Stimulated activated CD8-positive, alpha-beta memory T cell treated with anti-CD3 and anti-CD28 coated beads, Interleukin-4, amount 100 ng/mL, for 48 hours (primary cell): Measurements from ENCODE around the gene TMEM92.

Experiments
- DNase-seq: peaks from one replicate; pipeline ENCODE4 v3.0.0-alpha.2; 2020

Gene TMEM92

DNA sequence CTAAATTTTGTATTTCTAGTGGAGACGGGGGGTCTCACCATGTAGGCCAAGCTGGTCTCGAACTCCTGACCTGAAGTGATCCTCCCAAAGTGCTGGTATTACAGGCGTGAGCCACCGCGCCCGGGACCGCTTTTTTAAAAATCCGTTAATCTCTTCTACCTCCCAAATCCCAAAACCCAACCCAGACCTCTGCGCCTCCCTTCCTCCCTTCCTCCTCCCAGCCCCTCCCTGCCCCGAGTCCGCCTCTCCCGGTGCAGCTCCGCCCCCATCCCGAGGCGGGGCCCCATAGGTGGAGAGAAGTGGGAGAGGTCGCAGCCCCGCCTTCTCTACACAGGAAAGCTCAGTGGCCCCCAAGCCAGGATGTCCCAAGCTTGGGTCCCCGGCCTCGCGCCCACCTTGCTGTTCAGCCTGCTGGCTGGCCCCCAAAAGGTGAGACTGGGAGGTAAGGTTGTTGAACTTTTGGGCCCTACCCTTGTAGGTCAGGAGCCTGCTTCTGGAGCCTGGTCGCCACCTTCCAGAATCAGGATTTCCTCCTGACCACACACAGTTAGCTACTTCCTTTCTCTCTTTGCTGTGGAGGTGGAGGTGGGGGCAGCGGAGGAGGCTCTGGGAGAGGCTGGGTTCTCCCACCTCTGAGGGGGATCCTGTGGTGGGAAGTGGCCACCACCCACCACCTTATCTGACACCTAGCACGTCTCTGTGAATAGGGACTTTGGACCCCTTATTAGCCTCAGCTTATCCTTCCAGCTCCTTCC, at the start of gene TMEM92:
Gene TMEM92 (plus strand): TSS at position 325 of the 755 bp plus-strand sequence. CDS start 36 bp downstream, at position 361.
- DNase-seq, result peak; percentile 41

GRCh38 chr17:50225701-50226240, 48.5 kb upstream of the TMEM92 start:
- DNase-seq, result no peak

- no peak for DNase-seq
Observed at GRCh38 chr17:50234581-50234980, 39.7 kb upstream of the TMEM92 start.

DNA sequence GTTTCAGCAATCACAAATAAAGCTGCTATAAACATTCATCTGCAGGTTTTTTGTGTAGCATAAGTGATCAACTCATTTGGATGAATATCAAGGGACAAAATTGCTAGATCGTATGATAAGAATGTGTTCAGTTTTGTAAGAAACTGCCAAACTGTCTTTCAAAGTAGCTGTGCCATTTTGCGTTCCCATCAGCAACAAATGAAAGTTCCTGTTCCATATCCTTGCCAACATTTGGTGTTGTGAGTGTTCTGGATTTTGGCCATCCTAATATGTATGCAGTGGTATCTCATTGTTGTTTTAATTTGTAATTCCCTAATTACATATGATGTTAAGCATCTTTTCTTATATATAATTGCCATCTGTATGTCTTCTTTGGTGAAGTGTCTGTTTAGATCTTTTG, 36.4 kb upstream of the TMEM92 start:
- DNase-seq, result no peak

DNA sequence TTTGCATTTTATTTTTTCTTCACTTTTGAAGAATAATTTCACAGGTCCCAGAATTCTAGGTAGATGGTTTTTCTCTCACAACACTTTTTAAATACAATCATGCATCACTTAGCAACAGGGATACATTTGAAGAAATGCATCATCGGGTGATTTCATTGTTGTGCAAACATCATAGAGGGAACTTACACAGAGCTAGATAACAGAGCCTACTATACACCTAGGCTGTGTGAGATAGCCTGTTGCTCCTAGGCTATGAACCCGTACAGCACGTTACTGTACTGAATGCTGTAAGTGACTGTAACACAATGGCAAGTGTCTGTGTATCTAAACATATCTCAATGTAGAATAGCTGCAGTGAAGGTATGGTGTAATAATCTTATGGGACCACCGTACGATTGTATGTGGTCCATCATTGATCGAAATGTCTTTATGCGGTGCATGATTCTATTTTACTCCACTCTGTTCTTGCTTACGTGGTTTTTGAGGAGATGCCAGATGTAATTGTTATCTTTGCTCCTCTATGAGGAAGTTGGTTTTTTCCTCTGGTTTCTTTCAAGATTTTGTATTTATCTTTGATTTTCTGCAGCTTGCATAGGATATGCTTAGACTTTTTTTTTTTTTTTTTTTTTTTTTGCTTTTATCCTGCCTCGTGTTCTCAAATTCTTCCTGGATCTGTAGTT, 35.5 kb upstream of the TMEM92 start:
- no peak for DNase-seq

- no peak for DNase-seq
Observed at GRCh38 chr17:50239937-50240336, 34.3 kb upstream of the TMEM92 start.

GRCh38 chr17:50240851-50241250, 33.4 kb upstream of the TMEM92 start:
- no peak for DNase-seq

DNA sequence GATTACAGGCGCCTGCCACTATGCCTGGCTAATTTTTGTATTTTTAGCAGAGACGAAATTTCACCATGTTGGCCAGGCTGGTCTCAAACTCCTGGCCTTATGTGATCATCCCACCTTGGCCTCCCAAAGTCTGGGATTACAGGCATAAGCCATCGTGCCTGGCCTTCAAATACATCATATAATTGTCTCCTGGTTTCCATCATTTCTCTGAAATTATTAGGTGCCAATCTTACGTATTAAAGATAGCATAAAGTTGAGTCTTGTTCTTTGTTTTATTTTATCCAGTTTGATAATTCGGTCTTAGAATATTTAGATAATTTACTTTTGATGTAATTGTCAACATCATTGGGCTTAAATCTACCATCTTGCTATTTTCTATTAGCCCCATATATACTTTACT, 32.8 kb upstream of the TMEM92 start:
- DNase-seq, result no peak

DNA sequence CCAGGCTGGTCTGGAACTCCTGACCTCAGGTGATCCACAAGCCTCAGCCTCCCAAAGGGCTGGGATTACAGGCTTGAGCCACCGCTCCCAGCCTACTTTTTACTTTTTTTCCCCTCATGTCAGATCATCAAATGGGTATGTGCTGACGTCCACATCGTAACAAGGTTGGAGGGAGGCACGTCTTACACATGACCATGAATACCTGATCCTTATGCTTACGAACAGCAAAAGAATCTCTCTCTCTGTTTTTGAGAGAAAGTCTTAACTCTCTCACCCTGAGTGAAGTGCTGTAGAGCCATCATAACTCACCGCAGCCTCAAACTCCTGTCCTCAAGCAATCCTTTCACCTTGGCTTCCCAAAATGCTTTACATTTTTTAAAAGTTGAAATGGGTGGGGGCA, 29.5 kb upstream of the TMEM92 start:
- no peak for DNase-seq

DNA sequence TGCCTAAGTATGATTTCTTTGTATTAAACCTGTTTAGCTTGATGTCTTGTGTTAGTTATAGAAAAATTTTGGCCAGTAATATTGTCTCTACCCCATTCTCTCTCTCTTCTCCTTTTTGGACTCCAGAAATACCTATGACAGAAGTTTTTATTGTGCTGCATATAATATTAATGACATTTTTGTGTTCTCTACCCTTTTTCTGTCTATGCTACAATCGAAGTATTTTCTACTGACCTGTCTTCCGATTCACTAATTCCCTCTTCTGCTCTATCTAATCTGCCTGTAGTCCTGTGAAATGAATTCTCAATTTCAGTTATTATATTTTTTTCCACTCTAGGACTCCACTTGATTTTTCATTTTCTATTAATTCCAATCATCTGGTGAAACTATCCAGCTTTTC, 26.0 kb upstream of the TMEM92 start:
- no peak for DNase-seq

DNA sequence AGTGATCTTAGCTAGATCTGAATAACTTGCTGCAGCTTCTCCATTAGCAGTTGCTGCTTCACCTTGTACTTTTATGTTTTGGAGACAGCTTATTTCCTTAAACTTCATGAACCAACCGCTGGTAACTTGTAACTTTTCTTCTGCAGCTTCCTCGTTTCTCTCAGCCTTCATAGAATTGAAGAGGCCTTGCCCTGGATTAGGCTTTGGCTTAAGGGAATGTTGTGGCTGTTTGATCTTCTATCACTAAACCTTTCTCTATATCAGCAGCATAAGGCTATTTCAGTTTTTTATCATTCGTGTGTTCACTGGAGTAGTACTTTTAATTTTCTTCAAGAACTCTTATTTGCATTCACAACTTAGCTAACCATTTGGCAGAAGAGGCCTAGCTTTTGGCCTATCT, 21.5 kb upstream of the TMEM92 start:
- no peak for DNase-seq

DNA sequence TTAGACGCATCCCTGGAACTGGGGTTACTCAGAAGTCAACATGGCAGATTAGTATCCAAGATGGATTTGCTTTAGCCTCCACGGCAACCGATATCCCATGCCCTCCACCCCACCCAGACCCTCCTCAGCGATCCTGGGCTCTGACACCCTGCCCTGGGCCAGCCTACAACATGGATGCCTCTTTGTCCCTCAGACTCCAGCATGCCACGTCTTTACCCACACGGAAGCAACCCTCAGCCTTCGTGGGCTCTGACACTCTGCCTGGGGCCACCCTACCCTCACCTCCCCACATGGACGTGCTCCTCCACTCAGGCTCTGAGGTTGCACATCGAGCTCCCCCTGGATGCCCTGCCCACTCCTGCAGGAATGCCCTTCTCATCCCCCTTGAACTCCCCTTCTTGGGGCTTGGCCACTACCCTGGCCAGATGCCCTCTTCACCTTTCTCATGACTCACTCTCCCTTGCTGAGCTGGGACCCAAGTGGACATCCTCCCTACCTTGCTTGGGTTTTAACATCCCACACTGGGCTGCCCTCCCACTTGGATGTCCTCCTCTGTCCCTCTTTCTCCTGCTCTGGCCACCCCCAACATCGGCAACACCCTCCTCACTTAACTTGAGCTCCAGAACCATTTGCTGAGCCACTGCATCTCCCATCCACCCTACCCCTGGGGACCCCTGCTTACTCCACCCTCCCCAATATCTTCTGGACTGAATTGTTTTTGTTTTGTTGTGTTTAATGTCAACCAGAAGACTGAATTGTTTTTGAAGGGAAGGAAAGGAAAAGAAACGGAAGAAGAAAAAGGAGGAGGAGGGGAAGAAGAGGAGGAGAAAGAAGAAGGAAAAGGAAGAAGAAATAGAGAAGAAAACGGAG, 18.3 kb upstream of the TMEM92 start:
- no peak for DNase-seq

DNA sequence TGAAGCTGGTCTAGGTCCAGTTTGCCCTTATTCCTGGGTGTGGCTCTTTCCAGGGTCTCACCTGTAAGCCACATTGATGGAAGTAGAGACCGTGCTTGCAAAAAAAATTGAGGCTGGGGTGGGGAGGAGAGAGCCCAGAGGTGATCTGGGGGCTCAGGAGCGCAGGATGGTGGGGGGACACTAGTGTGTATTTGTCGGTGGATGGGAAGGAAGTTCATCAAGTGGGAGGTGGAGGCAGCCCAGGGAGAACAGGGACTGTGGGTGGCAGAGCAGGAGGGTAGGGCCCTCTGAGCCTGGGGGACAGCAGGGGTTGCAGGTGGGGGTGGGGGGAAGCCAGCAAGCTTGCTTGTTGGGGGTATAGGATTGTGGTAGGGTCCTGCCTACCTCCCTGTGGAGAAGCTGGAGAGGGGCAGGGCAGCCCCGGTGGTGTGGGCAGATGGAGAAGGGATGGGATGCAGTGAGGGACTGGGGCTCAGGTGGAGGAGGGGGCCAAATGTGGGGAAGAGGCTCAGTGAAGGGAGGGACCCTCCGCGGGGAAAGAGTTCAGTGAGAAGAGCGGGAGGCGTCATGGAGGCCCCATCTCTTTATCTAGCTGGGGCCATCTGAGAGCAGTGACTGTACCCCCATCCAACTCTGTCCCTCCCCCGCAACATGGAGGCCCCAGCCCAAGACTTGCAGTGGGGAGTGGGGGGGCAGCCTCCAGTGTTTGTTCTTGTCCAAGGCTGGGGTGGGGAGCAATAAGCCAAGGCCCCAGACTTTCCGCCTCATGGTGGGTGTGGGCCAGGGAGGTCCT, 17.2 kb upstream of the TMEM92 start:
- DNase-seq, result no peak

- DNase-seq, result no peak
Observed at GRCh38 chr17:50257676-50258224, 16.5 kb upstream of the TMEM92 start.

GRCh38 chr17:50258647-50259476, 15.4 kb upstream of the TMEM92 start:
- no peak for DNase-seq

DNA sequence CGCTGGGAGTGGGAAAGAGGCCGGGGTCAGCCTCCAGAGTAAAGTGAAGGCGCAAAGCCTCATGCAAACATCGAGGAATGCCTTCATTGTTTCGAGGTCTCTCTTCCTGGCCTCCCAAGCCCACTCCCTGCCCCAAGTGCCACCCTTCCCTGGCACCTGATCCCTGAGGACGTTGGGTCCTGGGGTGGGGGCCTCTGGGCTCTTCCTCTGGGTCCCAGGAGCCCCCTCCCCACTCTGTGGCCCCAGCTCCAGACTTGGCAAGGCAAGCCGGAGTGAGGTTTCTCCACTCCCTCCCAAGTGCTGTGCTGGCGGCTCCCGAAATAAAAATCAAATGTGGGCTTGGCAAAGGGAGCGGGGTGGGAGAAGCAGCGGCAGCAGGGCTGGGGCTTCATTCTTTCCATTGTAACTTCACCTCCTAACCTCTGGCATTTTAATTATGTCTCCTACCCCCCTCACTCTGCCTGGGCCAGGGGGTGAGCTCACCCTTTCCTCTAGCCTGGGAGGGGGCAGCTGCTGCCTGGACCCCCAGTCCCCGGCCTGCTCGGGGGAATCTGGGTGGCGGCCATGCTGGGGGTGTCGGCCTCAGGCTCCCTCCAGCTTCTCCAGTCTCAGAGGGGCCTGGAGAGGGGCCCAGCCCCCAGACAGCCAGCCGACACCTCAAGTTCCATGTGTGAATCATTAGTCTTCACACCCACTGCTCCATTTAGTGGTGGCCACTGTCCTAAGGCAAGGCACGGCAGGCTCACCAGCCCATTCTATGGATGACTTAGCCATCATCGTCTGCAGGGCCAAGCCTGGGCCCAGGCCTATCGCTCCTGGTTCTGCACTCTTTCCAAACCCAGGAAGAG, 14.6 kb upstream of the TMEM92 start:
- no peak for DNase-seq

DNA sequence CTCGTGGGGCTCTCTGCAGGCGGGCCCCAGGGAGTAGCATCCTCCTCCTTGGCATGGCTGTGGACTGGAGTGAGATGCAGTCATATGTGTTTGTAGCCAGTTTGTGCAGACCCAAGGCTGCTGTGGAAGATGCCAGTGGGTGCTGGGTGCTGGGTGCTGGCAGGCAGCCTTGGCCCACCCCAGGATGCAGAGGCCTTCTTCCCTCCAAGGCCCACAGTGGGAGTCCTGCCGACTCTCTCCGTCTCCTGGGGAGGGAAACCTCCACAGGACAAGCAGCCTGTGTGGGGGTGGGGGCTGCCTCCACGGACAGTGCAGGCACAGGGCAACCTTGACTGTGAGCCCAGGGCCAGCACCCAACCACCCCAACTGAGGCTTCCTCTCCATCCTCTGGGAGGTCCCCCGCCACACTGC, 13.8 kb upstream of the TMEM92 start:
- DNase-seq, result no peak

GRCh38 chr17:50261051-50261915, 13.0 kb upstream of the TMEM92 start:
- DNase-seq, result no peak
